Tibial artery (tissue), 4 donors: Measurements from ENCODE around the gene LY6G6C.

Source experiments
- DNase-seq, 2 donors: peaks; one replicate each; pipeline ENCODE4 v3.0.0-alpha.2; 2019
- H3K27ac ChIP-seq, 2 donors: fragments of 200-600 bp; sonication (generic) in 1 of 2; 1 replicate in 1 of 2; 2 replicates in 1 of 2; pipeline ENCODE4 v1.5.1; 2018 to 2019; ENCODE audit warnings: mild to moderate bottlenecking in 1 of 2
- H3K27me3 ChIP-seq, 2 donors: fragments of 200-600 bp; sonication (generic) in 1 of 2; one replicate each; pipeline versions ENCODE4 v1.5.1 to v1.6.0; 2016 to 2019
- H3K36me3 ChIP-seq, 3 donors: fragments of 200-600 bp; sonication (generic) in 2 of 3; one replicate each; pipeline ENCODE4 v1.5.1; 2016 to 2019; ENCODE audit warnings: mild to moderate bottlenecking in 2 of 3
- H3K4me1 ChIP-seq, 4 donors: fragments of 200-600 bp; sonication (generic) in 2 of 4; 1 replicate in 3 of 4; 2 replicates in 1 of 4; pipeline ENCODE4 v1.5.1; 2016 to 2019
- H3K4me3 ChIP-seq, 2 donors: fragments of 200-600 bp; sonication (generic) in 1 of 2; 1 replicate in 1 of 2; 2 replicates in 1 of 2; pipeline ENCODE4 v1.5.1; 2018 to 2019; ENCODE audit warnings: mild to moderate bottlenecking in 2 of 2
- H3K9me3 ChIP-seq, 3 donors: fragments of 200-600 bp; sonication (generic) in 1 of 3; one replicate each; pipeline ENCODE4 v1.5.1; 2016 to 2019
- intact Hi-C: fragments of 100-400 bp; cut with DNase I; formaldehyde crosslinking; loops from one replicate; pipeline ENCODE4 v1.15.0; 2023; ENCODE audit warnings: low total_unique reads
- TF ChIP-seq, protein P1 (sequence below), 2 experiments: fragments of 200-600 bp in 1 of 2; fragments of 450-650 bp in 1 of 2; IDR thresholded peaks; one replicate each; pipeline ENCODE4 v1.5.1; 2017 to 2019; ENCODE audit warnings: antibody characterized with exemption in 2 of 2, mild to moderate bottlenecking in 1 of 2, moderate library complexity in 1 of 2

LY6G6C gene

DNA sequence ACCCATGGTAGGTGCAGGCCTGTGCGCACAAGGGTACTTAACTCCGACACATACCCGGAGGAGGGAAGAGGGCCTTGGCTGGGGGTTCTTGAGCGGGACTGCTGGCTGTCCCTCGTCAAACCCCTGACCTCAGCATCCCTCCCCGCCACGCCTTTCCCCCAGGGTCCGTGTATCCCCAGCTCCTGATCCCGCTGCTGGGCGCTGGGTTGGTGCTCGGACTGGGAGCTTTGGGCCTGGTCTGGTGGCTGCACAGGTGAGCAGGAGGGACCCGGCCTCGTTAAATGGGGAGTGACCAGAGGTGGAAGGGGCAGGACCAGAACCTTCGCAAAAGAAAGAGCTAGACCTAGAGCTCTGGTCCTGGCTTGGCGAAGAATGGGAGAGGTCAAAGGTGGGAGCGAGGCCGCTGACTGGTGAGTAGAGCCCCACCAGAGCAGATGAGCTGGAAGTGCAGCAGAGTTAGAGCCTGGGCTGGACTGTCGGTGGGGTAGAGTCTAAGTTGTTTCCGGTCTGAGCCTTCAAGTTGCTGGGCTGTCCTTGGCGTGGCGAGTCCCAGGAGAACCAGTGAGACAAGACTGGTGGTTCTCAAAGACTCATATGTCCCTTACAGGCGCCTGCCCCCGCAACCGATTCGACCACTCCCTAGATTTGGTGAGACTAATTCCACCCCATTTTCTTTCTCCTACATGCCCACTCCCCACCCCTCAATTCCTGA is 2.6 kb upstream of the LY6G6C start:
- H3K4me1 ChIP-seq: peaks cover 0 to 23% (median 16%) of the 10 kb centered on the region in 4 donors
- H3K9me3 ChIP-seq: no peaks in the 10 kb centered on the region
- no peaks in the 10 kb centered on the region for H3K27me3 ChIP-seq
- no peak overlapping the region for H3K27ac ChIP-seq
- peaks cover 20 to 38% (median 31%) of the 10 kb centered on the region in 3 donors for H3K36me3 ChIP-seq
- TF ChIP-seq, protein P1, sequence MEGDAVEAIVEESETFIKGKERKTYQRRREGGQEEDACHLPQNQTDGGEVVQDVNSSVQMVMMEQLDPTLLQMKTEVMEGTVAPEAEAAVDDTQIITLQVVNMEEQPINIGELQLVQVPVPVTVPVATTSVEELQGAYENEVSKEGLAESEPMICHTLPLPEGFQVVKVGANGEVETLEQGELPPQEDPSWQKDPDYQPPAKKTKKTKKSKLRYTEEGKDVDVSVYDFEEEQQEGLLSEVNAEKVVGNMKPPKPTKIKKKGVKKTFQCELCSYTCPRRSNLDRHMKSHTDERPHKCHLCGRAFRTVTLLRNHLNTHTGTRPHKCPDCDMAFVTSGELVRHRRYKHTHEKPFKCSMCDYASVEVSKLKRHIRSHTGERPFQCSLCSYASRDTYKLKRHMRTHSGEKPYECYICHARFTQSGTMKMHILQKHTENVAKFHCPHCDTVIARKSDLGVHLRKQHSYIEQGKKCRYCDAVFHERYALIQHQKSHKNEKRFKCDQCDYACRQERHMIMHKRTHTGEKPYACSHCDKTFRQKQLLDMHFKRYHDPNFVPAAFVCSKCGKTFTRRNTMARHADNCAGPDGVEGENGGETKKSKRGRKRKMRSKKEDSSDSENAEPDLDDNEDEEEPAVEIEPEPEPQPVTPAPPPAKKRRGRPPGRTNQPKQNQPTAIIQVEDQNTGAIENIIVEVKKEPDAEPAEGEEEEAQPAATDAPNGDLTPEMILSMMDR (IDR thresholded peaks at IDR 0.05): no peak
- no peak overlapping the region for H3K4me3 ChIP-seq
- DNase-seq: no peak
- intact Hi-C loops: loop anchor here (10.0 kb wide), 1 partner anchor 111 kb away; no protein-coding TSS in a partner anchor

DNA sequence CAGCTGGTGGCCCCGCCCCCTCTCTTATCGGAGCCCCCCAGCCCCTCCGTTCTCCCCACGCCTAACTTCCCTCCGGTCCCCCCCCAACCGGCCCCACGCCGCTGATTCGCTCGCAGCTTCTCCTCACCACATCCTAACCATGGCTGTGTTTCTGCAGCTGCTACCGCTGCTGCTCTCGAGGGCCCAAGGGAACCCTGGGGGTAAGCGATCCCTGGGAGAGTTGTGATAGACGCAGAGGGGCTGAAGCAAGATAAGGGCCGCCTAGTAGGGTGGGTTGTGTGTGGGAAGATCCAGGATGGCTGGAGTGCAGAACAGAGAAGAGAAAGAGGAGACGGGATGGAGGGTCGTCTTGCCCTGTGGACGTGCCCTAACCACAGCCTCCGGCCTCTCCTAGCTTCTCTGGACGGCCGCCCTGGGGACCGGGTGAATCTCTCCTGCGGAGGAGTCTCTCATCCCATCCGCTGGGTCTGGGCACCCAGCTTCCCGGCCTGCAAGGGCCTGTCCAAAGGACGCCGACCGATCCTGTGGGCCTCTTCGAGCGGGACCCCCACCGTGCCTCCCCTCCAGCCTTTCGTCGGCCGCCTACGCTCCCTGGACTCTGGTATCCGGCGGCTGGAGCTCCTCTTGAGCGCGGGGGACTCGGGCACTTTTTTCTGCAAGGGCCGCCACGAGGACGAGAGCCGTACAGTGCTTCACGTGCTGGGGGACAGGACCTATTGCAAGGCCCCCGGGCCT is 1.9 kb upstream of the LY6G6C start, which contains the start of gene MPIG6B:
TSS of gene MPIG6B (plus strand) at position 129 of the 735 bp plus-strand sequence. CDS start at position 140, 11 bp downstream.
- intact Hi-C loops: loop anchor here (10.0 kb wide), 1 partner anchor 111 kb away; no protein-coding TSS in a partner anchor
- Histone ChIP-seq H3K27me3 (no peaks in the 10 kb centered on the region), H3K4me1 (peaks cover 0 to 17% (median 11%) of the 10 kb centered on the region in 4 donors), H3K4me3 (no peak within 1 kb of the TSS), H3K9me3 (no peaks in the 10 kb centered on the region), H3K36me3 (peaks cover 20 to 38% (median 30%) of the 10 kb centered on the region in 3 donors), H3K27ac (no peak within 1 kb of the TSS)
- TF ChIP-seq, protein P1 (IDR thresholded peaks at IDR 0.05): no peak
- DNase-seq: no peak

DNA sequence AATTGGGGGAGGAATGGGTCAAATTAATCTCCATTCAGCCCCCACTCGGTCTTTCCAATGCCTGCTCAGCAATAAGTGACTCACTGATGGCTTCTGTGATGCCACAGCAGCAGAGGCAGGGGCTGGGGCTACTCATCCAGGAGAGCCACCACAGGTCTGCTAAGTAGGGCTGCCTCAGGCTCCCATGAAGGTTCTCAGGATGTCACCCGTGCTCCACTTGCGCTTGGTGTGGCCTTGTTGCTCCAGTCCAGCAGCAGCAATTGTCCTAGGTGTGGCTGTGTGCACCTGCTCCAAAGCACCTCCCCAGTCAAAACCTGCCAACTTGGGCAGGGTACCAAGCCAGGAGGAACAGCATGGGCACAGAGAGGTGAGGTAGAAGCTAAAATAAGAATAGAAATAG is 627 bp upstream of the LY6G6C start:
- no peaks in the 10 kb centered on the region for H3K9me3 ChIP-seq
- H3K36me3 ChIP-seq: peaks cover 15 to 31% (median 18%) of the 10 kb centered on the region in 3 donors
- intact Hi-C loops: loop anchor here (10.0 kb wide), 1 partner anchor 113 kb away; no protein-coding TSS in a partner anchor
- H3K4me3 ChIP-seq: no peak overlapping the region
- no peak overlapping the region for H3K27ac ChIP-seq
- peaks cover 0 to 4% (median 1%) of the 10 kb centered on the region in 4 donors for H3K4me1 ChIP-seq
- no peaks in the 10 kb centered on the region for H3K27me3 ChIP-seq
- no peak for DNase-seq
- TF ChIP-seq, protein P1 (IDR thresholded peaks at IDR 0.05): no peak

DNA sequence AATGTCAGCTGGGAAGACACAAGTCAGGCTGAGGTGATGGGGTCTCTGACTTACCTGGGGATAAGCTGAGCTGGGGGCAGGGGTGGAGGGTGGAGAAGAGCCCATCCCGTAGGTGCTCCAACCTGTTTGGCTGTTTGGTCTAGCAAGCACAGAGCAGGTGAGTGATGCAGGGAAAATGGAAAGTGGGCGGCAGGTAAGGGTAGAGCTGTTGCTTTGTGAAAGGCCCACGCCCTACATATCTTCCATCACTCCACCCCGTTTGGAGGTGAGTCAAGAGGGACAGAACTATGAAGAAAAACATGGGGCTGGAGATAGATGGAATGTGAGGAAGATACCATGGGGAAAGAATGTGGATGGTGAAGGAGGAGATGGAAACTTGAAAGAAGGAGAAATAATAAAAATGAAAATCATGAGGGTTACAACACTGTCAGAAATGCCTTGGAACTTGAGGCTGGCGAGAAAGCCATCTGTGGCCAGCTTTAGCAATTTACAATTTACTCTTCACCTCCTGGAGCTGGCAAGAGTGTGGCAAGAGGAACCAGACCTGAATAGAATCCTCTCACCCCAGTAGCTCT is 1.3 kb downstream of the LY6G6C start:
- TF ChIP-seq, protein P1 (IDR thresholded peaks at IDR 0.05): no peak
- no peak overlapping the region for H3K4me3 ChIP-seq
- no peaks in the 10 kb centered on the region for H3K9me3 ChIP-seq
- no peak overlapping the region for H3K27ac ChIP-seq
- H3K36me3 ChIP-seq: peaks cover 0 to 12% (median 0%) of the 10 kb centered on the region in 3 donors
- no peaks in the 10 kb centered on the region for H3K27me3 ChIP-seq
- no peaks in the 10 kb centered on the region for H3K4me1 ChIP-seq
- DNase-seq: no peak
- intact Hi-C loops: loop anchor here (10.0 kb wide), 1 partner anchor 115 kb away; no protein-coding TSS in a partner anchor

DNA sequence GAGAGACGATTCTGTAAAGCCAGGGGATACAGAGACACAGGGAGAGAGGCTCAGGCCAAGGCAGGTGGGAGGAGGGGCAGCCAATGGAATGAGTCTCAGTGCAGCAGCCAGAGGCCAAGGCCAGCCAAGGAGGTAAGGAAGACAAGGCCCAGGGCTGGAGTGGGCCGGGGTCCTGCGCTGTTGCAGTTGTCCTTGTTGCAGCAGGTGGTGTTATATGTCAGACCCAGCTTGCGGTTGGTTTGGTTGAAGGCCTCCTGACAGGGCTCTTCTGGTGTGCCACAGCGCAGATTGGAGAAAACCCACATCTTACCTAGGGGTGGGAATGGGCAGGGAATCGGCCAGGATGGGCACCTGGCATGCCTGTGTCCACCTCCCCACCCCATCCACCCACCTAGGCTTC is 2.5 kb downstream of the LY6G6C start:
- Histone ChIP-seq H3K27me3 (no peaks in the 10 kb centered on the region), H3K4me1 (no peaks in the 10 kb centered on the region), H3K9me3 (no peaks in the 10 kb centered on the region), H3K4me3 (no peak overlapping the region), H3K27ac (no peak overlapping the region), H3K36me3 (peaks cover 0 to 1% (median 0%) of the 10 kb centered on the region in 3 donors)
- DNase-seq: no peak
- intact Hi-C loops: no loop called here
- TF ChIP-seq, protein P1 (IDR thresholded peaks at IDR 0.05): no peak
